Measurements from ENCODE around the gene MYH10. TPM values are rescaled to one million over a fixed set of nuclear protein-coding genes. Genes with fewer than 3 reads are reported as not detected.
"Not testable (repeated sequence)": the region's sequence is repeated elsewhere in the genome, so short reads cannot be mapped to it uniquely, and the experiment has no call there.

The MYH10 gene
- total RNA-seq, 1 donor from 2014 or later = 29.1 TPM

DNA sequence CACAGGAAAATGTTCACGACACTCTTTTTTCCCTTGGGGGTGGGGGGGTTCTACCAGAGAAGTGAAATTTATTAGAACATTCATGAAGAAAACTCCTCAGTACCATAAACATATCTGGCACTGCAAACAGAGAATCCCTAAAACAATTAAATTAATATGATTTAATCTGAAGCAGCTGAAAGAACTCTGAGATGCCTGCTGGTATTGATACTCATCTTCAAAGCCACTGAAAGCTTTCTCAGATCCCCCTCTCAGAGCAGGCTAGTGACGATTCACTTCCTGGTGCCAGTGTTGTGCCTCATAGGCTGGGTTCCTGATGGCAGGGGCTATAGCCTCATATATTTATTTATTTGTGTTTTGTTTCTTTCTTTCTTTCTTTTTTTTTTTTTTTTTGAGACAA lies 52.7 kb downstream of the MYH10 start:
- DNase-seq (ENCODE audit: missing footprints) (no peak), ATAC-seq (no peak)
- intact Hi-C loops (cut with DNase I) = no loop called here

DNA sequence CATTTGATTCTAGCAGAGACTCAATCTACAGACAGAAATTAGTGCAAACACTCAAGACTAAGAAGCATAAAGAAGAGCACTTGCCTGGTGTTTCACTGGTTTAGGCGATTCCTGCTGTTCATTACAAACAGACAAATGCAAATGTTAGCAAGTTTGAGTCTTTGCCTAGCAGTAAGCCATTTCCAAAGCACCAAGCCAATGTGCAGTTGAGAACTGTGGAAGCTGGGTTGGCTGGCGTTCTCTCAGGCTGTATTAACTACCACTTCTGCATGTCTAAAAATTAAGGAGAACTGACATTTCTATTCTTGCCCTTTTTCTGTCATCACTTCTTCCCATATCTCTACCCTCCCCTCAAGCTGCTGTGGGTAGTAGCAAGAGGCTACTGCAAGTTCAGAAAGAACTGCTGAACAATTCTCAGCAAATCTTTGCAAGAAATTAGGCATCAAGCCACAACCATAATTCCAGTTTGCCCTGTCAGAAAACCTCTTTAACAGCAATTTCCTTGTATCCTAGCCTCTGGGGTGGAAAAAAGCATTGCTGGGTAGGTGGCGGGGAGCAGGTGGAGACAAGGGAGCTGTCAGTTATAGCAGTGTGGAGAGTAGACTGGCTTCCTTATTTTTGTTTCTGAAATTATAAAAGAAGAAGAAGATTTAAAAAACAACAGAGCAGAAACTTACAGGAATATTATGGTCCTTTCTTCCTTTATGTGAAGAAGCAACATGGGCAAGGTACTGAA lies 53.8 kb downstream of the MYH10 start:
- intact Hi-C loops (cut with DNase I) = no loop called here
- DNase-seq (ENCODE audit: missing footprints) (no peak), ATAC-seq (no peak)

- peak; percentile 70 for ATAC-seq
- intact Hi-C loops (cut with DNase I) = loop anchor here (5.0 kb wide), 1 partner anchor 58 kb away; the partner anchor contains the start of gene MYH10
- no peak for DNase-seq (ENCODE audit: missing footprints)
Observed at GRCh38 chr17:8574687-8575086, 55.8 kb downstream of the MYH10 start.

DNA sequence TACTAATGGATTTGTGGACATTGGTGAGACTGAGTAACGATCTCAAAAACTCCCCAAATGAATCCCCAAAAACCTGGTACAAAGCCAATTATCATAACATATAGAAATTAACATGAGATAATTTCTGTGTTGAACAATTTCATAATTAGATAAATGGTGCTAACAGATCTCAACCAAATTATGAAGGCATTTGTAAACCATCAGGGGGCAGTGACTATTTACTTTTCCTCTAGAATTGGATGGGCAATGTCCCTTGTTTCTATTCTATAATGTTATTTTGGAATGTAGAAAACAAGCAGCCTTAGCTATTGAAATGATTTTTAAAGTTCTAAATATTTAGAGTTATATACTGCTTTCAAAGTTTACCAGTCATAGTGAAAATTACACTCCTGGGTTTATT lies 57.8 kb downstream of the MYH10 start:
- DNase-seq (ENCODE audit: missing footprints) (no peak), ATAC-seq (no peak)
- intact Hi-C loops (cut with DNase I) = loop anchor here (5.0 kb wide), 1 partner anchor 60 kb away; the partner anchor contains the start of gene MYH10

GRCh38 chr17:8563981-8564602 lies 66.4 kb downstream of the MYH10 start:
- no peak for ATAC-seq
- intact Hi-C loops (cut with DNase I) = no loop called here
- DNase-seq (ENCODE audit: missing footprints) = no peak

DNA sequence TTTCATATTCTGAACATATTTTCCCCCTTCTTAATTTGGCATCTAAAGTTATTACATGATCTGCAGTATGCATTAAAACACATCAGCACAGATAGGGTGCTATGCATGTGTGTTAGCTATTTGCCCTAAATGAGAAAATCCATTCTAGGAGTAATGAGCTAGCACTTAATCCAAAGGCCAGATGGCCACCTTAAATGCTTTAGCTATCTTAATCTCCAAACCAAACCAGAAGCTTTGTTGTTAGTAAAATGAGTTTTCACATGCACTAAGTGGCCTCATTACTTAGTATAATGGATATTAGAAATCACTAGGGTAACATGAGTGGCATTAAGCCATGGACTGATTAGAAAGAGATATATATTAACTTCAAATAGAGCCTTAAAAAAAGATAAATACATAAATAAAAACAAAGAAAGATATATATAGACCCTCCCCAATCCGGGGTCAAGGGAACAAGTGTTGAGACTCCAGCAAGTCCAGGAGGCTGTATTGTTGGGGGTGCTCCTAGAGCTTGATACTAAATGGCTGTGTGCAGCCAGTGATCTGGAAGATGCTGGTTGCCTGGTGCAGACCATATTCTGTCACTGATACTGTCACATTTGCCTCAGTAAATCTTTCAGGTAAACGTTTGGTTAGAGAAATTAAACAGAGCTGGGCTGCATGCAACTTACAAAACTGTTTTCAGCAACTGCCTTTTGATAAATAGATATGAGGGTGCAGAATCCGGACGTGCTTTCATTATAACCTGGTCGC lies 67.3 kb downstream of the MYH10 start:
- intact Hi-C loops (cut with DNase I) = no loop called here
- ATAC-seq = no peak
- DNase-seq (ENCODE audit: missing footprints) = no peak

GRCh38 chr17:8558144-8558543 lies 72.4 kb downstream of the MYH10 start:
- ATAC-seq (no peak), DNase-seq (ENCODE audit: missing footprints) (no peak)
- intact Hi-C loops (cut with DNase I) = no loop called here

DNA sequence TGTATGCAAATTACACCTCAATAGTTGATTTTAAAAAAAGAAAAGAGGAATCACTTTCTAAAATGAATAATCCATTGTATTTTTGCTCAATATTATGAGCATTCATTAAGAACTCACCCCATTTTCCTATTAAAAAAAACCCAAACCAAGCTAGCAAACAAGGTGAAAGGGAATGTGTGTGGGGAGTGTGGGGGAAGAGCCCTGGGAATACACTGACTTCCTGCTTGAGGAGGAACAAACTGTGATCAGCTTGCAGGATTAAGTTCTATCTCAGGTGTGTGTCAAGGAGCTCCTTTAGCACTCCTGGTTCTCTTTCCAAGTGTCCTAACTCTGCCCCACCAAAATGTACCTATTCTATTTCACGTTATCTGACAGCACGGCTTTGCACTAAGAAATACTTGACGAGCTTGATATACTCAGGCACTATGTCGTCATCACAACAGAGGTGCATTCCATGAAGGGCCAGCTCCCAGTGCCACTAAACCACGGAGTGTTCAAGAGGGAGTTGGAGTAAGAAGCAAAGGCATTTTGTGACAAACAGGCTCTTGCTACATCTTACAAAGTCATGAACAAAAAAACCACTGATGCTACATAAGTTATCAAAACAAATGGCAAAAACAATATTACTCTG lies 73.2 kb downstream of the MYH10 start:
- DNase-seq (ENCODE audit: missing footprints) = no peak
- intact Hi-C loops (cut with DNase I) = no loop called here
- no peak for ATAC-seq

DNA sequence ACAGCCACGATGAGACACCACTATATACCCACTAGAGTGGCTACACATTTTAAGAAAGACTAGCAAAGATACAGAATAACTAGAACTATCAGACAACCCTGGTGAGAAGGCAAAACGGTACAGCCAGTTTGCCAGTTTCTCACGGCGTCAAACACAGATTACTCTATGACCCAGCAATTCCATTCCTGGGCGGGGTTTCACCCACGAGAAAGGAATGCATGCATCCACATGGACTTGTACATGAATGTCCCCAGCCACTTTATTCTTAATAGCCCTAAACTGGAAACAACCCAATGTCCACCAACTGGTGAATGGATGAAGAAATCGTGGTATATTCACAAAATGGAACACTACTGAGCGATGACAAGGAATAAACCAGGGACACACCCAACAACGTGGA lies 74.5 kb downstream of the MYH10 start:
- intact Hi-C loops (cut with DNase I) = no loop called here
- DNase-seq (ENCODE audit: missing footprints) (no peak), ATAC-seq (no peak)

- intact Hi-C loops (cut with DNase I) = no loop called here
- ATAC-seq = no peak
- DNase-seq (ENCODE audit: missing footprints) = no peak
Observed at GRCh38 chr17:8555062-8555461, 75.5 kb downstream of the MYH10 start.

- intact Hi-C loops (cut with DNase I) = no loop called here
- DNase-seq (ENCODE audit: missing footprints) = no peak
- no peak for ATAC-seq
Observed at GRCh38 chr17:8552577-8553320, 77.8 kb downstream of the MYH10 start.

- ATAC-seq = peak; percentile 42
- intact Hi-C loops (cut with DNase I) = no loop called here
- no peak for DNase-seq (ENCODE audit: missing footprints)
Observed at GRCh38 chr17:8542599-8543502, 87.7 kb downstream of the MYH10 start.

- intact Hi-C loops (cut with DNase I); DNase-seq (ENCODE audit: missing footprints); ATAC-seq: not testable (repeated sequence)
Observed at GRCh38 chr17:8539976-8540375, 90.5 kb downstream of the MYH10 start.

DNA sequence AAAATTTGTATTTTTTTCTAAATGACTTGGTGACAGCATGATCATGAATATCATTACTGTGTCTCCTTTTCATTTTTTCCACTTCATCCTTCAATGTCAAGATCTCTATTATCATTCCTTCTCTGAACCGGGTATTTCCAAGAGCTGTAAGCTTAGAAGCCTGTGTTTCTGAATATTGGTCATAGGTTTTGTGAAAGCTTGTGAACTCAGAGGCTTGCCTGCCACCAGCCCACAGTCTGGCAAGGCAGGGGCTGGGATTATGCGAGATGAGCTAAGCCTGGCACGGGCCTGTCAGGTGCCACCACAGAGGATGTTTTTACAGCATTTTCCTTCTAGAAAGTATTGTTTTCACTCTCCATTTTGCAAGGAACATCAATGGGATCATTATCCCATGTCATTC lies 92.8 kb downstream of the MYH10 start:
- ATAC-seq = no peak
- intact Hi-C loops (cut with DNase I) = no loop called here
- DNase-seq (ENCODE audit: missing footprints) = no peak

DNA sequence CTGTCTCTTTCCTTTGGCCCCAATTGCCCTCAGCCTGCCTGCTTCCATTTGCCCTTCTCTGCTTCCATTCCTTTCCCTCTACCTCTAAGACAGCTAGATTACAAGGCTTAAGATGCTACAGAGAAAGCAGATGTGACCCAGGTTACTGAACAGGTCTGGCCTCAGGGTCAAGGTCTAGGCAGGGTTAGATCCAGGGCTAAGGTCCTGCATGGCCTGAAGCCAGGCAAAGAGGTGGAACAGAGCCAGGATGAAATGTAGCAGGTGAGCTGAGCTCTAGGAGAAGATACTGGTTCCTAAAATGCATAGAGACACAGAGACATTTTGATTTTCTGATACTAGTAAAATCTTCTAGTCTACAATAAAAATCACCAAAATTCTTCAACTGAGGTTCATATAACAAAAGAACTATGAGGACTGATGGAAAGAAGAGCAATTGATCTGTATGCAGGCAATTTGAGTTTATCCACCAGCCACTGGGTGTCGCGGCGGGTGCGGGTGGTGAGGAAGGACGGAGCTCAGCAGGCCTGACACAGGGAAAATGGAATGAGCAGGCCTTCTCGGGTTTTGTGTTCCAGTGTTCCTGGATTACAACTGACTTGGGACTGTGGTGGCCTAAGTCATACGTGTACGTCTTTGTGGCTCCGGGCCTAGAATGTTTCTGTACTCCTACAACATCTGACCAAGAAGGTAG lies 95.9 kb downstream of the MYH10 start:
- ATAC-seq = no peak

GRCh38 chr17:8532021-8532420 lies 98.5 kb downstream of the MYH10 start:
- DNase-seq (ENCODE audit: missing footprints) = no peak
- intact Hi-C loops (cut with DNase I) = no loop called here
- ATAC-seq = no peak

More for the DNA sequence above, 95.9 kb downstream of the MYH10 start:
- intact Hi-C loops (cut with DNase I) = no loop called here
- DNase-seq (ENCODE audit: missing footprints) = no peak

DNA sequence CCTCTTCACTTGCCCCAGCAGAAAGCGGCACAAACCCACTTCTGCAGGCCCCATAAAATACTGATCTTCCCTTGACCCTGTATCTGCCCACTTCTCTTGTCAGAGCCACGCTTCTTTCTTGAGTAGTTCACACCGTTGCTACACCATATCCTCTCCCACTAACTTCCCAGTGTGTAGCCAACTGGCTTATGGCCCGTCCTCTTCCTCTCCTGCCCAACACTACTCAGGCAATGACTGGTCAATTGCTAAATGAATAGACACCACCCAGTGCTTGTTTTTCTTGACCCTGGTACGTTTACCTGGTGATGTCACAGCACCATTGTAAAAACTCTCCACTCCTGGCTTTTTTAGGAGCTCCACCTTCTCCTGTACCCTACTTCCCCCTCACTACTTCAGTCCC lies 107.9 kb downstream of the MYH10 start:
- ATAC-seq = no peak
- intact Hi-C loops (cut with DNase I) = no loop called here

More for the DNA sequence above, 107.9 kb downstream of the MYH10 start:
- DNase-seq (ENCODE audit: missing footprints) = no peak
